ENCODE data around the gene PMM2.

DNA sequence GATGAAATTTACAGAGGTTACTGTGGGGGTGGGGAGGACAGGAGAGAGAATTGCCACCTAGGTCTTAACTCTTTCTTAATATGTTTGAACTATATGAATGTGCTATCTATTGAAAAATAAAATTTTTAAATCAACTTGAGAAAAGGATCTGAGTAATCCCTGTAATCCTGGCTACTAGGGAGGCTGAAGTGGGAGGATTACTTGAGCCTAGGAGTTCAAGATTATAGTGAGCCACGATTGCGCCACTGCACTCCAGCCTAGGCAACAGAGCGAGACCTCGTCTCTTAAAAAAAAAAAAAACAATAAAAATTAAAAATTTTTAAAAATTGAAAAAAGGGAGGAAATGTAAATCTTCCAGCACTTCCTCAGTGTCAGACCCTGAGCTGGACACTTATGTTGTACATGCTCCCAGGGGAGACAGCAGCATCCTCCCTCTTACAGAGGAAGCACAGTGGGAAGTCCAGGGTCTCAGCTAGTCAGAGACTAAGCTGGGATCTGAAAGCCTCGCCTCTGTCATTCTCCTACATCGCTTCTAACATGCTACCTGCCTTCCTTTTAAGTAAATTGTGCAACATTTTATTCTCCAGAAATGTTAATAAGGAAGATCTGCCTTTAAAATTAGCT, 21.9 kb downstream of the PMM2 start:
- TF ChIP-seq, protein P1, sequence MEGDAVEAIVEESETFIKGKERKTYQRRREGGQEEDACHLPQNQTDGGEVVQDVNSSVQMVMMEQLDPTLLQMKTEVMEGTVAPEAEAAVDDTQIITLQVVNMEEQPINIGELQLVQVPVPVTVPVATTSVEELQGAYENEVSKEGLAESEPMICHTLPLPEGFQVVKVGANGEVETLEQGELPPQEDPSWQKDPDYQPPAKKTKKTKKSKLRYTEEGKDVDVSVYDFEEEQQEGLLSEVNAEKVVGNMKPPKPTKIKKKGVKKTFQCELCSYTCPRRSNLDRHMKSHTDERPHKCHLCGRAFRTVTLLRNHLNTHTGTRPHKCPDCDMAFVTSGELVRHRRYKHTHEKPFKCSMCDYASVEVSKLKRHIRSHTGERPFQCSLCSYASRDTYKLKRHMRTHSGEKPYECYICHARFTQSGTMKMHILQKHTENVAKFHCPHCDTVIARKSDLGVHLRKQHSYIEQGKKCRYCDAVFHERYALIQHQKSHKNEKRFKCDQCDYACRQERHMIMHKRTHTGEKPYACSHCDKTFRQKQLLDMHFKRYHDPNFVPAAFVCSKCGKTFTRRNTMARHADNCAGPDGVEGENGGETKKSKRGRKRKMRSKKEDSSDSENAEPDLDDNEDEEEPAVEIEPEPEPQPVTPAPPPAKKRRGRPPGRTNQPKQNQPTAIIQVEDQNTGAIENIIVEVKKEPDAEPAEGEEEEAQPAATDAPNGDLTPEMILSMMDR (IDR thresholded peaks at IDR 0.05) = no peak
- TF ChIP-seq, protein P2, sequence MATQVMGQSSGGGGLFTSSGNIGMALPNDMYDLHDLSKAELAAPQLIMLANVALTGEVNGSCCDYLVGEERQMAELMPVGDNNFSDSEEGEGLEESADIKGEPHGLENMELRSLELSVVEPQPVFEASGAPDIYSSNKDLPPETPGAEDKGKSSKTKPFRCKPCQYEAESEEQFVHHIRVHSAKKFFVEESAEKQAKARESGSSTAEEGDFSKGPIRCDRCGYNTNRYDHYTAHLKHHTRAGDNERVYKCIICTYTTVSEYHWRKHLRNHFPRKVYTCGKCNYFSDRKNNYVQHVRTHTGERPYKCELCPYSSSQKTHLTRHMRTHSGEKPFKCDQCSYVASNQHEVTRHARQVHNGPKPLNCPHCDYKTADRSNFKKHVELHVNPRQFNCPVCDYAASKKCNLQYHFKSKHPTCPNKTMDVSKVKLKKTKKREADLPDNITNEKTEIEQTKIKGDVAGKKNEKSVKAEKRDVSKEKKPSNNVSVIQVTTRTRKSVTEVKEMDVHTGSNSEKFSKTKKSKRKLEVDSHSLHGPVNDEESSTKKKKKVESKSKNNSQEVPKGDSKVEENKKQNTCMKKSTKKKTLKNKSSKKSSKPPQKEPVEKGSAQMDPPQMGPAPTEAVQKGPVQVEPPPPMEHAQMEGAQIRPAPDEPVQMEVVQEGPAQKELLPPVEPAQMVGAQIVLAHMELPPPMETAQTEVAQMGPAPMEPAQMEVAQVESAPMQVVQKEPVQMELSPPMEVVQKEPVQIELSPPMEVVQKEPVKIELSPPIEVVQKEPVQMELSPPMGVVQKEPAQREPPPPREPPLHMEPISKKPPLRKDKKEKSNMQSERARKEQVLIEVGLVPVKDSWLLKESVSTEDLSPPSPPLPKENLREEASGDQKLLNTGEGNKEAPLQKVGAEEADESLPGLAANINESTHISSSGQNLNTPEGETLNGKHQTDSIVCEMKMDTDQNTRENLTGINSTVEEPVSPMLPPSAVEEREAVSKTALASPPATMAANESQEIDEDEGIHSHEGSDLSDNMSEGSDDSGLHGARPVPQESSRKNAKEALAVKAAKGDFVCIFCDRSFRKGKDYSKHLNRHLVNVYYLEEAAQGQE (IDR thresholded peaks at IDR 0.05; ENCODE audit: insufficient read depth in 1 of 2, low read depth in 2 of 2, low read length in 1 of 2) = no peak
